ENCODE results near the gene TEX261. TPM values are rescaled to one million over a fixed set of nuclear protein-coding genes. Genes with fewer than 3 reads are reported as not detected.

Gene TEX261
- total and polyA plus RNA-seq, 2 experiments from 2014 or later = 5.7 to 17.5 TPM

GRCh38 chr2:70941186-70941585, 53.5 kb downstream of the TEX261 start:
- ATAC-seq = no peak
- no peaks in the 10 kb centered on the region for H3K9me3 Mint-ChIP-seq
- Histone ChIP-seq H3K9me2 (ENCODE audit: insufficient read depth) (no peaks in the 10 kb centered on the region), H3K36me3 (ENCODE audit: insufficient read depth) (no peaks in the 10 kb centered on the region), H4K20me1 (replicated peaks; ENCODE audit: insufficient read depth) (no peaks in the 10 kb centered on the region), H3K4me2 (no peak overlapping the region), H2AFZ (no peak overlapping the region), H3K79me2 (replicated peaks; ENCODE audit: insufficient read depth) (no peaks in the 10 kb centered on the region), H3K27me3 (ENCODE audit: insufficient read depth) (peaks cover 72% of the 10 kb centered on the region), H3K4me1 (ENCODE audit: insufficient read depth) (peaks cover 21% of the 10 kb centered on the region), H3K4me3 (no peak overlapping the region), H3F3A (replicated peaks; ENCODE audit: low read depth) (no peaks in the 10 kb centered on the region), H3K27ac (ENCODE audit: low read depth) (no peak overlapping the region)
- DNase-seq (ENCODE audit: low spot score) = no peak
- H3K27me3 Mint-ChIP-seq (ENCODE audit: insufficient read depth, low read depth, poor library complexity) = peaks cover 62% of the 10 kb centered on the region
- H3K27ac Mint-ChIP-seq = no peak overlapping the region
- TF ChIP-seq REST (IDR thresholded peaks at IDR 0.05; ENCODE audit: unreplicated experiment) (no peak), EZH2phosphoT487 (IDR thresholded peaks at IDR 0.05; ENCODE audit: unreplicated experiment) (no peak), CTCF (conservative IDR thresholded peaks at IDR 0.05; ENCODE audit: low read depth in 2 of 2) (no peak), ZNF114 (CRISPR knock-in tag; IDR thresholded peaks at IDR 0.05) (no peak), ETS1 (IDR thresholded peaks at IDR 0.05) (no peak), STAT1 (IDR thresholded peaks at IDR 0.05; ENCODE audit: unreplicated experiment) (no peak), EZH2 (IDR thresholded peaks at IDR 0.05; ENCODE audit: low read depth, unreplicated experiment) (no peak), ZNF331 (CRISPR knock-in tag; IDR thresholded peaks at IDR 0.05; ENCODE audit: low read depth) (no peak), POLR2AphosphoS5 (IDR thresholded peaks at IDR 0.05; ENCODE audit: low read depth) (no peak), CREB1 (CRISPR knock-in tag; IDR thresholded peaks at IDR 0.05; ENCODE audit: low read depth) (no peak), NANOG (IDR thresholded peaks at IDR 0.05; ENCODE audit: borderline replicate concordance) (no peak), ZNF462 (CRISPR knock-in tag; IDR thresholded peaks at IDR 0.05) (no peak), JUNB (IDR thresholded peaks at IDR 0.05; ENCODE audit: unreplicated experiment) (no peak)
- H3K36me3 Mint-ChIP-seq (ENCODE audit: low read depth) = no peaks in the 10 kb centered on the region
- H3K4me1 Mint-ChIP-seq = peaks cover 38% of the 10 kb centered on the region
- H3K4me3 Mint-ChIP-seq = no peak overlapping the region

Data from GM23338 (cell line).